ENCODE data around the gene BOLA3. TPM values are rescaled to one million over a fixed set of nuclear protein-coding genes. Genes with fewer than 3 reads are reported as not detected.

The BOLA3 gene
- total and polyA plus RNA-seq, 2 of the 4 experiments (the other 2 are of a cell fraction) = 13.3 to 39.5 TPM

GRCh38 chr2:74188696-74189095 lies 41.0 kb upstream of the BOLA3 start:
- H3K56ac ChIP-seq (ENCODE audit: extremely low read depth, insufficient read depth, low read length) = no peak overlapping the region
- in situ Hi-C loops (cut with MboI; ENCODE audit: low sequenced_read_pairs) (no loop called here), dilution Hi-C loops (cut with HindIII; ENCODE audit: low sequenced_read_pairs, unreplicated experiment) (no loop called here), intact Hi-C loops (cut with micrococcal nuclease) (no loop called here)
- peaks cover 2% of the 10 kb centered on the region; the same call in 1 of the 2 replicates for H3K4me1 ChIP-seq (ENCODE audit: control insufficient read depth, insufficient read depth, low read length)
- no peak overlapping the region for H4K91ac ChIP-seq (ENCODE audit: insufficient read depth, low read depth, low read length)
- H3K9me1 ChIP-seq (ENCODE audit: insufficient read depth, low read length) = 0 out of 2 replicates have a peak, but pooled peaks cover 3% of the 10 kb centered on the region
- H3K4me3 ChIP-seq (ENCODE audit: insufficient read depth, low read depth, low read length) = no peak overlapping the region
- BruUV-seq (replicated peaks) = no TSS peak
- H3K18ac ChIP-seq (ENCODE audit: low read depth, low read length) = no peak overlapping the region
- ATAC-seq (ENCODE audit: low read depth) (no peak), DNase-seq (no peak)
- peak overlapping the region; percentile 51; the same call in 1 of the 2 replicates for H2AK5ac ChIP-seq (ENCODE audit: low read depth, low read length)
- peak overlapping the region in 1 of 2 experiments; percentile 54; a peak in 2 of 4 replicates for H4K8ac ChIP-seq (ENCODE audit: low read depth in 2 of 2, low read length in 2 of 2)
- POLR2A ChIA-PET (ENCODE audit: unreplicated experiment) = interaction anchor here (1.2 kb wide), 1 partner anchor 11 kb away, joined by 3 read pairs; no protein-coding TSS in a partner anchor
- peak overlapping the region; percentile 58; the same call in 1 of the 2 replicates for H2BK120ac ChIP-seq (ENCODE audit: low read depth, low read length)
- H3K4me2 ChIP-seq (ENCODE audit: low read depth, low read length) = no peak overlapping the region
- no peak overlapping the region for H4K5ac ChIP-seq (ENCODE audit: low read depth, low read length)
- no peak overlapping the region for H2BK20ac ChIP-seq (ENCODE audit: low read depth, low read length)
- H3K23ac ChIP-seq (ENCODE audit: low read depth, low read length) = no peak overlapping the region
- CTCF ChIA-PET = interaction anchor here (0.9 kb wide), 1 partner anchor 9 kb away, joined by 3 read pairs; no protein-coding TSS in a partner anchor
- peak overlapping the region; percentile 11; the same call in 1 of the 2 replicates for H3K4ac ChIP-seq (ENCODE audit: low read depth, low read length)
- H2BK15ac ChIP-seq (ENCODE audit: low read depth, low read length) = no peak overlapping the region
- peak overlapping the region; percentile 1 for H2BK5ac ChIP-seq (ENCODE audit: low read depth, low read length, poor library complexity, severe bottlenecking)
- H3K36me3 ChIP-seq (ENCODE audit: control insufficient read depth, insufficient read depth, low read length) = no peaks in the 10 kb centered on the region
- H3K79me1 ChIP-seq (ENCODE audit: low read depth in 1 of 2, low read length in 2 of 2) = no peaks in the 10 kb centered on the region
- WGBS, 2 experiments (ENCODE audit: extremely low coverage in 2 of 2, insufficient read length in 1 of 2) = no CpG with 5 or more reads among the region's 3 CpGs
- H3K27me3 ChIP-seq (ENCODE audit: control insufficient read depth, insufficient read depth, low read length) = peaks cover 6% of the 10 kb centered on the region
- no peak overlapping the region for H3K27ac ChIP-seq (ENCODE audit: insufficient read depth, low read length)
- H3K9me3 ChIP-seq (ENCODE audit: control insufficient read depth, insufficient read depth, low read length) = no peaks in the 10 kb centered on the region
- no peak overlapping the region for H3K9ac ChIP-seq (ENCODE audit: low read depth, low read length)
- no peaks in the 10 kb centered on the region for H4K20me1 ChIP-seq (ENCODE audit: insufficient read depth, low read length)
- no peak overlapping the region for H3K14ac ChIP-seq (replicated peaks; ENCODE audit: low read depth, low read length)
- peak overlapping the region; percentile 81 for H2AFZ ChIP-seq (replicated peaks; ENCODE audit: low read length, poor library complexity)
- peak overlapping the region; percentile 73 for H2AK9ac ChIP-seq (replicated peaks; ENCODE audit: low read depth, low read length, poor library complexity)
- TF ChIP-seq MXI1 (IDR thresholded peaks at IDR 0.05; ENCODE audit: borderline replicate concordance, low read depth, low read length) (no peak), MAZ (IDR thresholded peaks at IDR 0.05; ENCODE audit: borderline replicate concordance, low read depth, low read length) (no peak), NFE2L2 (IDR thresholded peaks at IDR 0.05; ENCODE audit: low read depth, low read length) (no peak), RAD21 (IDR thresholded peaks at IDR 0.05; ENCODE audit: low read length) (no peak)
- TF ChIP-seq, protein P1, sequence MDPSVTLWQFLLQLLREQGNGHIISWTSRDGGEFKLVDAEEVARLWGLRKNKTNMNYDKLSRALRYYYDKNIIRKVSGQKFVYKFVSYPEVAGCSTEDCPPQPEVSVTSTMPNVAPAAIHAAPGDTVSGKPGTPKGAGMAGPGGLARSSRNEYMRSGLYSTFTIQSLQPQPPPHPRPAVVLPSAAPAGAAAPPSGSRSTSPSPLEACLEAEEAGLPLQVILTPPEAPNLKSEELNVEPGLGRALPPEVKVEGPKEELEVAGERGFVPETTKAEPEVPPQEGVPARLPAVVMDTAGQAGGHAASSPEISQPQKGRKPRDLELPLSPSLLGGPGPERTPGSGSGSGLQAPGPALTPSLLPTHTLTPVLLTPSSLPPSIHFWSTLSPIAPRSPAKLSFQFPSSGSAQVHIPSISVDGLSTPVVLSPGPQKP (IDR thresholded peaks at IDR 0.05; ENCODE audit: borderline replicate concordance, low read depth, low read length) = no peak
- TF ChIP-seq, protein P2, sequence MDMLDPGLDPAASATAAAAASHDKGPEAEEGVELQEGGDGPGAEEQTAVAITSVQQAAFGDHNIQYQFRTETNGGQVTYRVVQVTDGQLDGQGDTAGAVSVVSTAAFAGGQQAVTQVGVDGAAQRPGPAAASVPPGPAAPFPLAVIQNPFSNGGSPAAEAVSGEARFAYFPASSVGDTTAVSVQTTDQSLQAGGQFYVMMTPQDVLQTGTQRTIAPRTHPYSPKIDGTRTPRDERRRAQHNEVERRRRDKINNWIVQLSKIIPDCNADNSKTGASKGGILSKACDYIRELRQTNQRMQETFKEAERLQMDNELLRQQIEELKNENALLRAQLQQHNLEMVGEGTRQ (IDR thresholded peaks at IDR 0.05; ENCODE audit: low read depth, low read length) = no peak
